Thoracic aorta (tissue), 2 donors: Measurements from ENCODE around the gene MICB. TPM values are rescaled to one million over a fixed set of nuclear protein-coding genes. Genes with fewer than 3 reads are reported as not detected.
"Not testable (repeated sequence)": the region's sequence is repeated elsewhere in the genome, so short reads cannot be mapped to it uniquely, and the experiment has no call there.

ENCODE experiments used
- ATAC-seq: fragments of 150-250 bp; one replicate; pipeline ENCODE4 v1.8.0; 2017; ENCODE audit warnings: low read depth; ENCODE audit not compliant: insufficient number of reproducible peaks, low FRiP score
- DNase-seq: peaks from one replicate; pipeline ENCODE4 v3.0.0-alpha.2; 2020; ENCODE audit warnings: low spot score
- H3K27ac ChIP-seq, 2 donors: fragments of 200-600 bp; sonication (generic); 1 replicate in 1 of 2; 2 replicates in 1 of 2; pipeline ENCODE4 v1.5.1; 2016; ENCODE audit warnings: mild to moderate bottlenecking in 2 of 2, moderate library complexity in 2 of 2
- H3K27me3 ChIP-seq: fragments of 200-600 bp; sonication (generic); replicated peaks from 2 replicates; pipeline ENCODE4 v1.6.0; 2016; ENCODE audit warnings: mild to moderate bottlenecking; ENCODE audit not compliant: insufficient read depth
- H3K36me3 ChIP-seq: fragments of 200-600 bp; sonication (generic); one replicate; pipeline ENCODE4 v1.5.1; 2016
- H3K4me1 ChIP-seq, 2 donors: fragments of 200-600 bp; sonication (generic); 1 replicate in 1 of 2; 2 replicates in 1 of 2; pipeline versions ENCODE4 v1.5.1 to v1.6.0; 2016; ENCODE audit warnings: low read depth in 2 of 2, mild to moderate bottlenecking in 1 of 2; ENCODE audit not compliant: control insufficient read depth in 1 of 2
- H3K4me3 ChIP-seq: fragments of 200-600 bp; sonication (generic); 2 replicates; pipeline ENCODE4 v1.5.1; 2016; ENCODE audit warnings: mild to moderate bottlenecking
- H3K9me3 ChIP-seq: fragments of 200-600 bp; sonication (generic); 2 replicates; pipeline ENCODE4 v1.5.1; 2016
- CTCF ChIP-seq: fragments of 200-600 bp; sonication (generic); IDR thresholded peaks from one replicate; pipeline ENCODE4 v1.5.1; 2019; ENCODE audit warnings: antibody characterized with exemption
- total RNA-seq, 2 donors: library from RNA; depleted of rRNA; stranded (reverse); fragments of >200 nt; gene quantifications; one replicate each; pipeline versions ENCODE4 v1.1.0 to v1.2.3, GENCODE V29; 2016

MICB gene
- total RNA-seq, 2 donors from 2014 or later, result 4.1 to 6.6 TPM

GRCh38 chr6:31547727-31548543 lies 50.0 kb downstream of the MICB start:
- H3K36me3 ChIP-seq, result peaks cover 15% of the 10 kb centered on the region
- H3K27ac ChIP-seq, result peak overlapping the region; percentile 70 to 76
- no peak for TF ChIP-seq CTCF
- H3K27me3 ChIP-seq, result no peaks in the 10 kb centered on the region
- DNase-seq (no peak), ATAC-seq (no peak)
- peak overlapping the region; percentile 74 for H3K4me3 ChIP-seq
- no peaks in the 10 kb centered on the region for H3K9me3 ChIP-seq
- peaks cover 9 to 23% of the 10 kb centered on the region in 2 donors for H3K4me1 ChIP-seq

- Histone ChIP-seq H3K9me3 (no peaks in the 10 kb centered on the region), H3K36me3 (peaks cover 15% of the 10 kb centered on the region), H3K4me1 (peaks cover 7 to 21% of the 10 kb centered on the region in 2 donors), H3K4me3 (peak overlapping the region; percentile 74), H3K27me3 (no peaks in the 10 kb centered on the region), H3K27ac (peak overlapping the region in 1 of 2 donors; percentile 70)
- no peak for TF ChIP-seq CTCF
- ATAC-seq, result no peak
- no peak for DNase-seq
Observed at GRCh38 chr6:31548544-31548873, 50.6 kb downstream of the MICB start.

GRCh38 chr6:31551371-31551770 lies 53.4 kb downstream of the MICB start:
- peaks cover 18% of the 10 kb centered on the region for H3K36me3 ChIP-seq
- not testable (repeated sequence) for H3K27ac ChIP-seq, ATAC-seq

GRCh38 chr6:31556307-31556706 lies 58.4 kb downstream of the MICB start:
- DNase-seq (no peak), ATAC-seq (no peak)
- Histone ChIP-seq H3K9me3 (no peaks in the 10 kb centered on the region), H3K27ac (no peak overlapping the region), H3K4me3 (no peak overlapping the region), H3K27me3 (no peaks in the 10 kb centered on the region), H3K4me1 (peaks cover 12 to 24% of the 10 kb centered on the region in 2 donors), H3K36me3 (peaks cover 26% of the 10 kb centered on the region)
- no peak for TF ChIP-seq CTCF

More at GRCh38 chr6:31551371-31551770, 53.4 kb downstream of the MICB start:
- H3K4me3 ChIP-seq, DNase-seq, H3K9me3 ChIP-seq, H3K27me3 ChIP-seq: not testable (repeated sequence)
- peaks cover 7 to 16% of the 10 kb centered on the region in 2 donors for H3K4me1 ChIP-seq

- Histone ChIP-seq H3K27me3 (no peaks in the 10 kb centered on the region), H3K36me3 (peaks cover 23% of the 10 kb centered on the region), H3K27ac (no peak overlapping the region), H3K9me3 (no peaks in the 10 kb centered on the region), H3K4me1 (peaks cover 12 to 24% of the 10 kb centered on the region in 2 donors), H3K4me3 (no peak overlapping the region)
- no peak for TF ChIP-seq CTCF
- no peak for DNase-seq
- no peak for ATAC-seq
Observed at GRCh38 chr6:31557443-31558317, 59.7 kb downstream of the MICB start.
